ENCODE results near the gene ZBTB9.

The ZBTB9 gene

DNA sequence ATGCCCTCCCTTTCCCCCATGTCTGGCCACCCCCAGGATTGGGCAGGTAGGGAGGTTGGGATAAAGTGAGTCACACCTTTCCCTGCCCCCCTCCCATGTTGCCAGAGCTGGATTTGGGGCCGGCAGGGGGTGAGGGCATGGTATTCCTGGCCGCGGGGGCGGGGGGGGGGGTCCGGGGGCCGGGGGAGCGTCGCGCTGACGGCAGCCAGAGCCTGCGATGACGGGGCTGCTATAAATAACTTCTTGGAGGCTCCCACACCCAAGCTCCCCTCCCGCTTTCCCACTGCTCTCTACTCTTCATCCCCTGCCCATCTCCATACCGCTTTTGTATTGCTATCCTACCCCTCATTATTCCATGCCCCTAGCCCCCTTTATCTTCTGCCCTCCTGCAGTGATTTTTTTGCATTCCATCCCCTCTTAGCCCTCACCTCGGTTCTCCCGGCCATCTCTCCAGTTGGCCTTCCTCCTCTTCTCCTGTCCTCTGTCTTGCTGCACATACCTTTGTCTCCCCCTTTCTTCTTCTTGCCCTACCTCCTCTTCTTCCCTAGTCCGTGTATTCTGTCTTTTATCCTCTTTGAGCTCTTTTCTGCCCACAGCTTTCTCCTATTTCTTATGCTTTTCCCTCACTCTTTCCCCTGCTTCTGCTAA, 20.7 kb upstream of the ZBTB9 start:
- no peak for DNase-seq

DNA sequence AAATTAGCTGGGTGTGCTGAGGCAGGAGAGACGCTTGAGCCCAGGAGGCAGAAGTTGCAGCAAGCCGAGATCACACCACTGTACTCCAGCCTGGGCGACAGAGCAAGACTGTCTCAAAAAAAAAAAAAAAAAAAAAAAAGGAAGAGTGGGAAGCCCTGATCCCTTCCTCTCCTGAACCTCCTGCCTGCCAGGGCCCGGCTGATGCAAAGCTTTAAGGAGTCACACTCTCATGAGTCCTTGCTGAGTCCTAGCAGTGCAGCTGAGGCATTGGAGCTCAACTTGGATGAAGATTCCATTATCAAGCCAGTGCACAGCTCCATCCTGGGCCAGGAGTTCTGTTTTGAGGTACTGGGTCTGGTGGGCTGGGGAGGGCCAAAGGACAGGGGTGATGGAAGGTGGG, 19.4 kb upstream of the ZBTB9 start:
- no peak for DNase-seq

GRCh38 chr6:33437666-33438065, 16.7 kb upstream of the ZBTB9 start:
- no peak for DNase-seq

DNA sequence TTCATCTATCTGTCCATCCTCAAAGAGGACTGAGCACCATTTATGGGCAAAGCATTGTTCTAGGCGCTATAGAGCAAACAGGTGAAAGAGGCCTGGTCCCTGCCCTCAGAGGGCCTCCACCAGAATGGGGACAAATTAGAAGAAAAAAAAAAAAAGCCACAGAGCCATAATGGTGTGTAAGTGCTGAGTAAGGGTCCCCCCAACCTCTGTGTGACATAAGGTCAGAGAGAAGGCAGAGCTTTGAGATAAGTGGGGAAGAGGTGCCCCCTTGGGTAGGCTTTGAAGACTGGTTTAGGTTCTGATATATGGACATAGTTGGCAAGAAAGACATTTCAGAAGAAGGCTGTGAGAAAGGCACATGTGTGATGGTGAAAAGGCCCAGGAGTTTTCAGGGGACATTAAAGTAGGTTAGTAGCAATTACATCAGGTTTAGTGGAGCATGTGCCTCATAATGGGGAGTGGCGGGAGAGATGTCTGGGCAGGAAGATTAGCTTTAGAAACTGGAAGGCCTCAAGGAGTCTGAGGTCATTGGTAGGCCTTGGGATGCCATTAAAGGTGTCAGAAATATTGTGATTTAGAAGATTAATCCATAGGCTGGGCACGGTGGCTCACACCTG, 15.3 kb upstream of the ZBTB9 start:
- no peak for DNase-seq

GRCh38 chr6:33439956-33440648, 14.3 kb upstream of the ZBTB9 start:
- DNase-seq, result no peak

DNA sequence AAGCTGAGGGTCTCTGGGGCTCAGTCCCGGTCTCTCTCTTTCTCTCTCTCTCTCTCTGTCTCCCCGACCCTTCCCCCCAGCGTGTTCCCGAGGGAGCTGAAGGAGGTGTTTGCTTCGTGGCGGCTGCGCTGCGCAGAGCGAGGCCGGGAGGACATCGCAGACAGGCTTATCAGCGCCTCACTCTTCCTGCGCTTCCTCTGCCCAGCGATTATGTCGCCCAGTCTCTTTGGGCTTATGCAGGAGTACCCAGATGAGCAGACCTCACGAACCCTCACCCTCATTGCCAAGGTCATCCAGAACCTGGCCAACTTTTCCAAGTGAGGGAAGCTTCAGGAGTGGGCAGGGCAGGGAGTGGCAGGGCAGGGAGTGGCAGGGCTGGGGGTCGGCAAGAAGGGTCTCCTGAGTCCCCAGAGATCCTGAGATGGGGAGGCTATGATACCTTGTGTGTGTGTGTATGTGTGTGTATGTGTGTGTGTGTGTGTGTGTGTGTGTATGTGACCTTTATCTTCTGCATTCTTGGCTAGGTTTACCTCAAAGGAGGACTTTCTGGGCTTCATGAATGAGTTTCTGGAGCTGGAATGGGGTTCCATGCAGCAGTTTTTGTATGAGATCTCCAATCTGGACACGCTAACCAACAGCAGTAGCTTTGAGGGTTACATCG, 13.6 kb upstream of the ZBTB9 start:
- no peak for DNase-seq

- no peak for DNase-seq
Observed at GRCh38 chr6:33441457-33441856, 12.9 kb upstream of the ZBTB9 start.

DNA sequence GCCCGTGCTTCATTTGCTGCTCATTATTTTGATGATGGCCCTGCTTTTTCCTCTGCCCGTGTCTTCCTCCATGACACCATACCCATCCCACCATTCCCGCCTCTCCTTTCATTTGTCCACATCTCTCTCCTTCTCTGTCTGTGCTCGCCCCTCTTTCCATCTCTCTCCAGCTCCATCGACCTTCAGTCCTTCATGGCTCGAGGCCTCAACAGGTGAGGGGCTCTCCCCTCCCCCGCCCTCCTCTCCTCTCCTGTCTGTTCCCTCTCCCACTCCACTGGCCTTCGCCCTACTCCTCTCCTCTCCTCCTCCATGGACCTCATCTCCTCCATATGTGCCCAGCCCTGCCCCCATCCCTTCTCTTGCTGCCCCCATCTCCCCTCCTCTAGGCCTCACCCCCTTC, 12.1 kb upstream of the ZBTB9 start:
- no peak for DNase-seq

DNA sequence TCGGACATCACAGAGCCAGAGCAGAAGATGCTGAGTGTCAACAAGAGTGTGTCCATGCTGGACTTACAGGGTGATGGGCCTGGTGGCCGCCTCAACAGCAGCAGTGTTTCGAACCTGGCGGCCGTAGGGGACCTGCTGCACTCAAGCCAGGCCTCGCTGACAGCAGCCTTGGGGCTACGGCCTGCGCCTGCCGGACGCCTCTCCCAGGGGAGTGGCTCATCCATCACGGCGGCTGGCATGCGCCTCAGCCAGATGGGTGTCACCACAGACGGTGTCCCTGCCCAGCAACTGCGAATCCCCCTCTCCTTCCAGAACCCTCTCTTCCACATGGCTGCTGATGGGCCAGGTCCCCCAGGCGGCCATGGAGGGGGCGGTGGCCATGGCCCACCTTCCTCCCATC, 11.4 kb upstream of the ZBTB9 start:
- no peak for DNase-seq

GRCh38 chr6:33443619-33444504, 10.5 kb upstream of the ZBTB9 start:
- DNase-seq, result no peak

DNA sequence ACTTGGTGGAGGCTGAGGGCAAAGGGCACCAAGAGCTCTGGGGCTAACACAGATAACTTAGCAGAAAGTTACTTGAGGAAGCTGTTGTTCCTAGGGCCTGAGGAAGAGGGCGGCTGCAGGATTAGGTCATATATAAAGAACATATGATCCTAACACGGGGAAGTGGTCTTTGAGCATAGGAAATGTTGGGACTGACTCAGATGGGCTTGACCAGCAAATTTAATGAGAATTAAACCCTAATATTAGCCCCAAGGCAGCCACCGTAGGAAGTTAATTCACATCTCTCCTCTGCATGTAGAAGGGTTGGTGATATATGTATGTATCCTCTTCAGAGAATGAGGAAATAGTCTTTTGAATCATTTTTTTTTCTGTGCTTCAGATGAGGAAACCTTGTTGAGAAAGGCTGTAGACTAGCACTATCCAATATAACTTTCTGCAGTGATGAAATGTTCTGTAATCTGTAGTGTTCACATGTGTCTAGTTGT, 9.2 kb upstream of the ZBTB9 start:
- DNase-seq, result no peak

- no peak for DNase-seq
Observed at GRCh38 chr6:33446356-33446755, 8.0 kb upstream of the ZBTB9 start.

DNA sequence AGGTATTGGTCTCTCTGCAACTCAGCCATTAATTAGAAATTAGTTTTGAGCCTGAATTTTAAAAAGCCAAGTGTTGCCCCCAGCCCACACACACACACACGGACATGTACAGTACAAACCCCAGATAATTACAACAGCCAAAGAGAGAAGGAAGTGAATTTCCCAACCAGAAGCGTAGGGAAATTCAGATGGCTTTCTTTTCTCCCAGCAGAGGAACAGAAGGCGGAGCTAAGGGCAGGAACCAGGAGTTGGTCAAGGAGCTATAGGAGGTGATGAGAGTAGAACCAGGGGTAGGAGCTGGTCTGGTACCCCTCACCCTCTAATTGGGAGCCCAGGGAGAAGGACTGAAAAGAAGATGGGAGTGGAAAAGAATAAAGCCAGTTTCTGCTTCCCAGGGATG, 3.9 kb upstream of the ZBTB9 start:
- no peak for DNase-seq

DNA sequence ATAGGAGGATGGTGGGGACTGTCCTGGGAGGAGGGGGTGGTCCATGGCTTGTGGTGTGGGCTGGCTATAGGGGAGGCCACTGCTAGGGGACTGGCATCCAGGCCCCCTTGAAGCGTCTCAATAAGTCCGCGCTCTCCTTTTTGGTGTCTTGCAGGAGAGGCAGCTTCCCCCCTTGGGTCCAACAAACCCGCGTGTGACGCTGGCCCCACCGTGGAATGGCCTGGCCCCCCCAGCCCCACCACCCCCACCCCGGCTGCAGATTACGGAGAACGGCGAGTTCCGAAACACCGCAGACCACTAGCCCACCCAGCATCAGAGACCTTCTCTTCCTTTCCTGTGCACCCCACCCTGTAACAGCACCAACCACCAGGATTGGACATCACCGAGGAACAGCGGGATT, 2.8 kb upstream of the ZBTB9 start:
- no peak for DNase-seq

- DNase-seq, result no peak
Observed at GRCh38 chr6:33452496-33452895, 1.9 kb upstream of the ZBTB9 start.

DNA sequence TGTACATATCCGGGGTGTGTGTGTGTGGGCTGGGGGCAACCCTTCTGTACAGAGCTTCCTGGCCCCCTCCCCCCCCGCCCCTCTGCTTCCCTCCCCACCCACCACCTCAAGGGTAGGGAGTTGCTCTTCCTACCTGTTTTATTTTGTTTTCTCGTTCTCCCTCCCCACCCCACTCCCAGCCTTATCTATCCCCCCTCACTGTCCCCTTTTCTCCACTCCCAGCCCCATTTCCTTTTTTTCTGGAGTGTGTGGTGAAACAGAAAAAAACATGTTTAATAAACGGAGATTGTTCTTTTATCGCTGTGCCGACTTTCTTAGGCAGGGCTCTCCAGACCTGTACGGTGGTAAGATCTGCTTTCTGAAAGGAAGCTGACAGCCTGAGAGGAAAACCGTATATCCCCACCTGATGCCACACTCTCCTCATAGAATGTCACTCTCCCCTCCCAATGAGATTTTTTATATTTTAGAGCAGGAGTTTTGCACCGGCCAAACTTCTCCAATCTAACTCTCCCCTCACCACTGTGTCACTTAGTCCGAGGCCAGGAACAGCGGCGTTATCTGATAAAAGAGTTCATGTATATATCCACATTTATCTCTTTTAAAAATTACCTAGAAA, 875 bp upstream of the ZBTB9 start:
- DNase-seq, result no peak

DNA sequence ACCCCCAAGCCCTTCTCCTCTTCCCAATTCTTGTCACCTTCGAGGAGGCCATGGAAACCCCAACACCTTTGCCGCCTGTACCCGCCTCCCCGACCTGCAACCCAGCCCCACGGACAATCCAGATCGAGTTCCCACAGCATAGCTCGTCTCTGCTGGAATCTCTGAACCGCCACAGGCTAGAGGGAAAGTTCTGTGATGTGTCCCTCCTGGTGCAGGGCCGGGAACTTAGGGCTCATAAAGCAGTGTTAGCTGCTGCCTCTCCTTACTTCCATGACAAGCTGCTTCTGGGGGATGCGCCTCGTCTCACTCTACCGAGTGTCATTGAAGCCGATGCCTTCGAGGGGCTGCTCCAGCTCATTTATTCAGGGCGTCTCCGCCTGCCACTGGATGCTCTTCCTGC, 675 bp downstream of the ZBTB9 start:
- no peak for DNase-seq

- DNase-seq, result no peak
Observed at GRCh38 chr6:33456156-33456555, 1.8 kb downstream of the ZBTB9 start.

DNA sequence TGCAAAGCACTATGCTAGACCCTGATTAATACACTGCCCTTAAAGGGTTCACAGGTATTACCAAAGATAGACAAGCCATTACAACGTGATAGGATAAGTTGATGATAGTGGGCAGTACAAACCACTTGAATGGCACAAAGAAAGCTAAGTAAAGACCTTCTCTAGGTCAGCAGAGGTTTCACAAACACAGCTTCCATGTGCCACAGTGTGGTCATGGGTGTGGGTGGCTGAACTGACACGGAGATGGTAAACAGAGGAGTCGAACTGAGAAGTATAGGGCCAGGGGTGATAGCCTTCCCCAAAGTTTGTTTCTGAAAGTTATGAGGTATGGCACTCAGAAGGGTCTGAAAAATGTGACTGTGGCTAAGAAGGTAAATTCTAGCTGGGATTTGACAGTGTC, 4.3 kb downstream of the ZBTB9 start:
- DNase-seq, result no peak

GRCh38 chr6:33459226-33459625, 4.8 kb downstream of the ZBTB9 start:
- no peak for DNase-seq

DNA sequence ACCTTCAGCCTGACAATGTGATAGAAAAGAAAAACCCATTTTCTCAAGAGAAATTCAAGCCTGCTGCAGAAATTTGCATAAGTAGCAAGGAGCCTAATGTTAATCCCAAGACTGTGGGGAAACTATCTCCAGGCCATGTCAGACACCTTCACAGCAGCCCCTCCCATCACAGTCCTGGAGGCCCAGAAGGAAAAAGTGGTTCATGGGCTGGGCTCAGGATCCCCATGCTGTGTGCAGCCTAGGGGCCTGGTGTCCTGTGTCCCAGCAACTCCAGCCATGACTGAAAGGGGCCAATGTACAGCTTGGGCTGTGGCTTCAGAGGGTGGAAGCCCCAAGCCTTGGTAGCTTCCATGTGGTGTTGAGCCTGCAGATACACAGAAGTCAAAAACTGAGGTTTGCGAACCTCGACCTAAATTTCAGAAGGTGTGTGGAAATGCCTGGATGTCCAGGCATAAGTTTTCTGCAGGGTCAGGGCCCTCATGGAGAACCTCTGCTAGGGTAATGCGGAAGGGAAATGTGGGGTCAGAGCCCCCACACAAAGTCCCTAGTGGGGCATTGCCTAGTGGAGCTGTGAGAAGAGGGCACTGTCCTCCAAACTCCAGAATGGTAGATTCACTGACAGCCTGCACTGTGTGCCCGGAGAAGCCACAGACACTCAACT, 11.8 kb downstream of the ZBTB9 start:
- no peak for DNase-seq

DNA sequence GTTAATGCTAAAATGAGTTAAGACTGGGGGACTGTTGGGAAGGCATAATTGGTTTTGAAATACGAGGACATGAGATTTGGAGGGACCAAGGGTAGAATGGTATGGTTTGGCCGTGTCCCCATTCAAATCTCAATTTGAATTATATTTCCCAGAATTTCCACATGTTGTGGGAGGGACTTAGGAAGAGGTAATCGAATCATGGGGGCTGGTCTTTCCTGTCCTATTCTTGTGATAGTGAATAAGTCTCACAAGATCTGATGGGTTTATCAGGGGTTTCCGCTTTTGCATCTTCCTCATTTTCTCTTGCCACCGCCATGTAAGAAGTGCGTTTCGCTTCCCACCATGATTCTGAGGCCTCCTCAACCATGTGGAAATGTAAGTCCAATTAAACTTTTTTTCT, 12.7 kb downstream of the ZBTB9 start:
- DNase-seq, result no peak

All from SHP77 treated with DMSO at 0.1 percent for 48 hours (cell line).